ENCODE data around the gene EOGT. TPM values are rescaled to one million over a fixed set of nuclear protein-coding genes. Genes with fewer than 3 reads are reported as not detected.

EOGT gene
- total RNA-seq (18.2 TPM), polyA plus RNA-seq (ENCODE audit: insufficient read depth in 1 of 8, insufficient read length in 8 of 8, low replicate concordance in 1 of 8) (10 to 100 TPM; 12.9 to 19.9 (median 17.4) TPM)
- long read RNA-seq, donor 1, full-length matches to known transcripts, result 14 of 14 reads
- long read RNA-seq, donor 1, partial matches to known transcripts, result 0 of 14 reads
- long read RNA-seq, donor 1, other reads (novel, unspliced or antisense), result 0 of 14 reads
- long read RNA-seq, donor 2, partial matches to known transcripts, result 0 of 1 reads
- long read RNA-seq, donor 2, other reads (novel, unspliced or antisense), result 0 of 1 reads
- long read RNA-seq, donor 3, full-length matches to known transcripts, result 5 of 5 reads
- long read RNA-seq, donor 3, partial matches to known transcripts, result 0 of 5 reads
- long read RNA-seq, donor 3, other reads (novel, unspliced or antisense), result 0 of 5 reads
- long read RNA-seq, donor 4, partial matches to known transcripts, result 0 of 1 reads
- long read RNA-seq, donor 4, other reads (novel, unspliced or antisense), result 0 of 1 reads
- long read RNA-seq, donor 5, transcript EOGT-210 (1 exons, 1,931 nt), result major isoform, 17 of 17 reads
- long read RNA-seq, donor 5, partial matches to known transcripts, result 0 of 17 reads
- long read RNA-seq, donor 5, other reads (novel, unspliced or antisense), result 0 of 17 reads
- long read RNA-seq, donor 6, full-length matches to known transcripts, result 3 of 3 reads
- long read RNA-seq, donor 6, partial matches to known transcripts, result 0 of 3 reads
- long read RNA-seq, donor 6, other reads (novel, unspliced or antisense), result 0 of 3 reads
- long read RNA-seq, donor 7, full-length matches to known transcripts, result 8 of 8 reads
- long read RNA-seq, donor 7, partial matches to known transcripts, result 0 of 8 reads
- long read RNA-seq, donor 7, other reads (novel, unspliced or antisense), result 0 of 8 reads
- long read RNA-seq, donor 8, partial matches to known transcripts, result 0 of 3 reads
- long read RNA-seq, donor 8, other reads (novel, unspliced or antisense), result 0 of 3 reads
- long read RNA-seq, donor 9, transcript EOGT-210 (1 exons, 1,931 nt), result major isoform, 8 of 8 reads
- long read RNA-seq, donor 9, partial matches to known transcripts, result 0 of 8 reads
- long read RNA-seq, donor 9, other reads (novel, unspliced or antisense), result 0 of 8 reads
- long read RNA-seq, donor 10, full-length matches to known transcripts, result 12 of 12 reads
- long read RNA-seq, donor 10, partial matches to known transcripts, result 0 of 12 reads
- long read RNA-seq, donor 10, other reads (novel, unspliced or antisense), result 0 of 12 reads
- long read RNA-seq, donor 11, transcript EOGT-210 (1 exons, 1,931 nt), result major isoform, 6 of 247 reads
- long read RNA-seq, donor 11, partial matches to known transcripts, result 236 of 247 reads
- long read RNA-seq, donor 11, other reads (novel, unspliced or antisense), result 5 of 247 reads

GRCh38 chr3:69013253-69014021, at the start of gene EOGT:
Gene EOGT (minus strand): TSS chr3:69013684. CDS start chr3:69009846, 3,838 bp downstream.
- peaks cover 10% of the 10 kb centered on the region for H3K36me3 ChIP-seq (ENCODE audit: control insufficient read depth, insufficient read depth, low read length)
- WGBS (ENCODE audit: insufficient coverage), result under 1% methylated on average over 96 of the region's 96 CpGs
- H3K27ac ChIP-seq (ENCODE audit: low read length), result peak within 1 kb of the TSS; percentile 93
- peak within 1 kb of the TSS; percentile 78 for H3K4me3 ChIP-seq (ENCODE audit: low read length)
- peaks cover 13% of the 10 kb centered on the region for H3K4me1 ChIP-seq (ENCODE audit: control insufficient read depth, insufficient read depth, low read length)
- no peaks in the 10 kb centered on the region for H3K27me3 ChIP-seq (ENCODE audit: control insufficient read depth, insufficient read depth, low read length)
- no peaks in the 10 kb centered on the region for H3K9me3 ChIP-seq (replicated peaks; ENCODE audit: control insufficient read depth, low read depth, low read length)
- DNase-seq, result peak; percentile 90

- Histone ChIP-seq H3K4me1 (ENCODE audit: control insufficient read depth, insufficient read depth, low read length) (no peaks in the 10 kb centered on the region), H3K9me3 (replicated peaks; ENCODE audit: control insufficient read depth, low read depth, low read length) (no peaks in the 10 kb centered on the region), H3K36me3 (ENCODE audit: control insufficient read depth, insufficient read depth, low read length) (peaks cover 27% of the 10 kb centered on the region), H3K27me3 (ENCODE audit: control insufficient read depth, insufficient read depth, low read length) (no peaks in the 10 kb centered on the region), H3K27ac (ENCODE audit: low read length) (no peak overlapping the region), H3K4me3 (ENCODE audit: low read length) (no peak overlapping the region)
- no peak for DNase-seq
These were observed 46.2 kb upstream of the EOGT start for GRCh38 chr3:69059688-69060087.

GRCh38 chr3:69058947-69059224, 45.4 kb upstream of the EOGT start:
- no peaks in the 10 kb centered on the region for H3K4me1 ChIP-seq (ENCODE audit: control insufficient read depth, insufficient read depth, low read length)
- H3K27me3 ChIP-seq (ENCODE audit: control insufficient read depth, insufficient read depth, low read length), result no peaks in the 10 kb centered on the region
- H3K9me3 ChIP-seq (replicated peaks; ENCODE audit: control insufficient read depth, low read depth, low read length), result no peaks in the 10 kb centered on the region
- WGBS (ENCODE audit: insufficient coverage), result 100% methylated on average over 1 of the region's 2 CpGs
- H3K27ac ChIP-seq (ENCODE audit: low read length), result no peak overlapping the region
- no peak overlapping the region for H3K4me3 ChIP-seq (ENCODE audit: low read length)
- H3K36me3 ChIP-seq (ENCODE audit: control insufficient read depth, insufficient read depth, low read length), result peaks cover 27% of the 10 kb centered on the region
- DNase-seq, result no peak

- Histone ChIP-seq H3K36me3 (ENCODE audit: control insufficient read depth, insufficient read depth, low read length) (peaks cover 27% of the 10 kb centered on the region), H3K4me1 (ENCODE audit: control insufficient read depth, insufficient read depth, low read length) (no peaks in the 10 kb centered on the region), H3K27ac (ENCODE audit: low read length) (no peak overlapping the region), H3K4me3 (ENCODE audit: low read length) (no peak overlapping the region), H3K27me3 (ENCODE audit: control insufficient read depth, insufficient read depth, low read length) (no peaks in the 10 kb centered on the region), H3K9me3 (replicated peaks; ENCODE audit: control insufficient read depth, low read depth, low read length) (no peaks in the 10 kb centered on the region)
- WGBS (ENCODE audit: insufficient coverage), result 88% methylated on average over 1 of the region's 3 CpGs
- no peak for DNase-seq
These were observed 44.9 kb upstream of the EOGT start for GRCh38 chr3:69058180-69058946.

- WGBS (ENCODE audit: insufficient coverage), result 0% methylated on average over 4 of the region's 9 CpGs
- H3K27ac ChIP-seq (ENCODE audit: low read length), result peak overlapping the region; percentile 99
- H3K4me1 ChIP-seq (ENCODE audit: control insufficient read depth, insufficient read depth, low read length), result peaks cover 7% of the 10 kb centered on the region
- H3K27me3 ChIP-seq (ENCODE audit: control insufficient read depth, insufficient read depth, low read length), result no peaks in the 10 kb centered on the region
- H3K4me3 ChIP-seq (ENCODE audit: low read length), result peak overlapping the region; percentile 95
- H3K9me3 ChIP-seq (replicated peaks; ENCODE audit: control insufficient read depth, low read depth, low read length), result no peaks in the 10 kb centered on the region
- H3K36me3 ChIP-seq (ENCODE audit: control insufficient read depth, insufficient read depth, low read length), result peaks cover 15% of the 10 kb centered on the region
- DNase-seq, result no peak
These were observed 39.0 kb upstream of the EOGT start for GRCh38 chr3:69052472-69052898.

GRCh38 chr3:69051756-69052471, 38.4 kb upstream of the EOGT start, which contains the start of gene TMF1:
Gene TMF1 (minus strand): TSS chr3:69052333. CDS start chr3:69052086, 247 bp downstream.
- Histone ChIP-seq H3K9me3 (replicated peaks; ENCODE audit: control insufficient read depth, low read depth, low read length) (no peaks in the 10 kb centered on the region), H3K36me3 (ENCODE audit: control insufficient read depth, insufficient read depth, low read length) (peaks cover 19% of the 10 kb centered on the region), H3K27me3 (ENCODE audit: control insufficient read depth, insufficient read depth, low read length) (no peaks in the 10 kb centered on the region), H3K4me3 (ENCODE audit: low read length) (peak within 1 kb of the TSS; percentile 95), H3K4me1 (ENCODE audit: control insufficient read depth, insufficient read depth, low read length) (peaks cover 7% of the 10 kb centered on the region), H3K27ac (ENCODE audit: low read length) (peak within 1 kb of the TSS; percentile 99)
- peak; percentile 99 for DNase-seq
- WGBS (ENCODE audit: insufficient coverage), result 0% methylated on average over 39 of the region's 45 CpGs

- H3K4me3 ChIP-seq (ENCODE audit: low read length), result no peak overlapping the region
- H3K9me3 ChIP-seq (replicated peaks; ENCODE audit: control insufficient read depth, low read depth, low read length), result no peaks in the 10 kb centered on the region
- no peak overlapping the region for H3K27ac ChIP-seq (ENCODE audit: low read length)
- H3K36me3 ChIP-seq (ENCODE audit: control insufficient read depth, insufficient read depth, low read length), result peaks cover 20% of the 10 kb centered on the region
- DNase-seq, result no peak
- WGBS (ENCODE audit: insufficient coverage), result no CpG with 5 or more reads among the region's 2 CpGs
- H3K4me1 ChIP-seq (ENCODE audit: control insufficient read depth, insufficient read depth, low read length), result peaks cover 7% of the 10 kb centered on the region
- H3K27me3 ChIP-seq (ENCODE audit: control insufficient read depth, insufficient read depth, low read length), result no peaks in the 10 kb centered on the region
These were observed 35.5 kb upstream of the EOGT start for GRCh38 chr3:69048990-69049389.

- WGBS (ENCODE audit: insufficient coverage), result no CpG with 5 or more reads among the region's 2 CpGs
- no peaks in the 10 kb centered on the region for H3K27me3 ChIP-seq (ENCODE audit: control insufficient read depth, insufficient read depth, low read length)
- no peak for DNase-seq
- H3K4me1 ChIP-seq (ENCODE audit: control insufficient read depth, insufficient read depth, low read length), result no peaks in the 10 kb centered on the region
- H3K36me3 ChIP-seq (ENCODE audit: control insufficient read depth, insufficient read depth, low read length), result peaks cover 35% of the 10 kb centered on the region
- H3K4me3 ChIP-seq (ENCODE audit: low read length), result no peak overlapping the region
- H3K27ac ChIP-seq (ENCODE audit: low read length), result no peak overlapping the region
- no peaks in the 10 kb centered on the region for H3K9me3 ChIP-seq (replicated peaks; ENCODE audit: control insufficient read depth, low read depth, low read length)
These were observed 31.1 kb upstream of the EOGT start for GRCh38 chr3:69044608-69045007.
